GM19467 (cell line): ENCODE data around the gene DDX31.

ENCODE experiments used
- ATAC-seq: cut with Tn5 transposase; IDR thresholded peaks from one replicate; pipeline ENCODE4 v1.9.1; 2021; ENCODE audit warnings: mild to moderate bottlenecking, moderate library complexity; ENCODE audit not compliant: unreplicated experiment

Gene DDX31

DNA sequence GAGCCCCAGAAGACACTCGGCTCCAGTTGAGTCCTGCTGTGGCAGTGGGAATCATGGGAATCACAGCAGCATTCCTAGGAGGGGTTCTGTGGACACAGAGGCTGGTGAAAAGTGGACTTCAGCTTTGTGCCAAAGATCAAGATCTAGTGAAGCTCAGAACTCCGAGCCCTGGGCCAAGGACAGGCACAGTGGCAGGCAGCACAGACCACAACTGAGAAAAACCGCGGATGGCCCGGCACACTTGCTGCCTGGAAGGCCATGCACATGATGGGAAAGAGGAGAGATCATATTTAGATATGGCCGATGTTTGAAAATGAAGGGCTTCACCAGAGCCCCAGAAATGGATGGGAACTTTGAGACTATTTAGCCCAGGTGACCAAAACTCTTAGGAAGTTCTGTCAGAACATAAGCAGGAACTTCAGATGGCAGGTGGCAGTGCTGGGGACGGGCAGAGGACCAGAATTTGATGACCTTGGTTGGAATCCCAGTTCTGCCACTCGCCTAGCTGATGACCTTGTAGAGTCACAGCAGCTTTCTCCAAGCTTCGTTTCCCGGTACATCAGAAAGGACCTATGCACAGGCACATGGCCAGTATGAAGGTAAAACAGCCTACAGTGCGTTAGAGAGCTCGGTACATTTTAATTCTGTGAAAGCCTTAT lies 69.3 kb downstream of the DDX31 start:
- ATAC-seq, result no peak

GRCh38 chr9:132597073-132597775 lies 72.6 kb downstream of the DDX31 start:
- ATAC-seq, result no peak

GRCh38 chr9:132596200-132596599 lies 73.6 kb downstream of the DDX31 start:
- no peak for ATAC-seq

DNA sequence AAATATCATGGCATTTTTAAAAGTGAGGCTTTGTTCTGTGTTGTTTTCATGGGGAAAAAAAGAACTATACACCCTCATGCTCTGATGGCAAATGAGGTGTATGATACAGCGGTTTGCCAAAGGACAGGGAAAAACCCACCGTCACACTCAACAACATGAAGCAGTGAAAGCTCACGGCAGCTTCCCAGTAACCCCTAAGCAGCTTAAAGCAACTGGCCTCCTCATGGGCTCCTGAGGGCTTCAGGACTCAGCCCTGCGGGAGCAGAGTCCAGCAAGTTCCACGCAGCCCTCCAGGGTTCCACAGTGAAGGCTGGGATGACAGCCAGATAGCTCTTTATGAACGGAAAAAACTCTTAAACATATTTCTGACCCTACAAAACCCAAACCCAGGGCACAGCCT lies 74.5 kb downstream of the DDX31 start:
- no peak for ATAC-seq

GRCh38 chr9:132594412-132594811 lies 75.4 kb downstream of the DDX31 start:
- no peak for ATAC-seq

GRCh38 chr9:132592451-132592850 lies 77.3 kb downstream of the DDX31 start:
- ATAC-seq, result no peak

DNA sequence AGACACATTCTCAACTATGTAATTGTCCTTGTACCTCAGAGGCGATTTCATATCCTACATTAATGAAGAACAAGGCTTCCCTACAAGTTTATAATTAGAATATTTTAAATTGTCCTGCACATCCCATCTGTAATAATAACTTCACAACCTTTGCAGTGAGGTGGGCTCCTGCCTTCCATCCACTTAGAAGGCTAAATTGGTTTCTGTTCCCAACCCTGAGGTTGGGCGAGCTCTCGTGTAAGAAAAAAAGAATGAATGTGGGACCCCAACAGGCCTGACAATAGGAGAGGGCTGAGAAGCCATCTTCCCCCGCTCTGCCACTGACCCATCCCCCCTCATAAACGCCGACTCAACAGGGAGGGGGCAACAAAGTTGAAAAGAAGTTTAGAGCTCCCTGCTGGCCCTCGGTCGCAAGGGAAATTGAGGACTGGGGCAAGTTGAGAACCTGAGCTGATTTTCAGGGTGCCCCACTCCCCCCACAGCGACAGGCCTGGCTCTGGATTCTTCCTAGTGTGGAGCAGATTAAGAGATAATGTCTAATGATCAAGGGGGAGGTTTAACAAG lies 78.0 kb downstream of the DDX31 start:
- ATAC-seq, result no peak

DNA sequence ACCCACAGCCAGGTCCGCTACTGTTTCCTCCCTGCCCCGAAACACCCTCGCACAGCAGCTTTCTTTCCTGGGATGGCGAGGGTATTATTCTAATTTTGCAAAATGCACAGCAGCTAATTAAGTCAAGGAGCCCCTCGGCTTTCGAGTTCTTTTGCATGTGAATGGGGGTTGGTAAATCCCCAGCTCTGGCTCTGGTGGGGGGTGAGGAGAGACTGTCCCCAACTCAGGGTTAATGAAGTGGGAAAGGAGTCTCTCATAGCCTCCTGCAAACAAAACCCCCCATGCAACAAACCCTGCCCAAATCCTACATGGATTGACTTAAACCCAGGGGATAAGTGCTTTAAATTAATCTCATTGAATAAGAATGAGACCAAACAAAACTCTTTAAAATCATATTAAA lies 78.5 kb downstream of the DDX31 start:
- ATAC-seq, result no peak

GRCh38 chr9:132590318-132591182 lies 79.2 kb downstream of the DDX31 start:
- no peak for ATAC-seq

- no peak for ATAC-seq
Observed at GRCh38 chr9:132590037-132590317, 79.8 kb downstream of the DDX31 start.

- no peak for ATAC-seq
Observed at GRCh38 chr9:132589148-132590036, 80.4 kb downstream of the DDX31 start.

DNA sequence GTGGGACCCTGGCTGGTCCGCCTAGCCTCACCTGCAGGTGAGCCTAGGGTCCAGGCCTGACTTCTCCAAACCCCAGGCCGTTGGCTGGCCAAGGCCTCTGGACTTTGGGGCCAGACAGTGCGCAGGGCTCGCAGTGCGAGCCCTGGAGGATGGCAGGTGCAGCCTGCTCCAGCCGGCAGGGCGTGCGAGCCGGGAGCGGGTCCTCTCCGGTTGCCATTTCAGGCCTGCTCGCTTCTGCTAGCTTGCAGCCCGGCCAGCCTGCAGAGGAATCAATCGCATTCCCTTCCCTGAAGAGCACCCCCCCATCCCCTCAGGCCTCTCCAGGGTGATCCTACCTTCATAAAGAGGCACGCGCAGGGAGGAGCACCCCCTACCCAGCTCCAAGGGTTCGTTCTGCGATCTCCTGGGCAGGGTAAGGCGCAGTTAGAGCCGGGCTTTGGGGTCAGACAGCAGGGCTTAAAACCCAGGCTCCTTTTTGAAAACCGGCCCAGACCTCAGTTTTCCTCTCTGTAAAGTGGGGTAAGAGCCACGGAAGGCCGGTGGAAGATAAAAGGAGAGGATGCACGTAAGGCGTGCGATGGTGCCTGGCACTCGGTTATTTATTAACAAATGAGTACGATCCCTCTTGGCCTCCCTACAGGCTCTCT lies 81.2 kb downstream of the DDX31 start:
- ATAC-seq, result no peak

- no peak for ATAC-seq
Observed at GRCh38 chr9:132588098-132588497, 81.7 kb downstream of the DDX31 start.

- ATAC-seq, result no peak
Observed at GRCh38 chr9:132587592-132587955, 82.2 kb downstream of the DDX31 start.

- ATAC-seq, result no peak
Observed at GRCh38 chr9:132586830-132587591, 82.8 kb downstream of the DDX31 start.

DNA sequence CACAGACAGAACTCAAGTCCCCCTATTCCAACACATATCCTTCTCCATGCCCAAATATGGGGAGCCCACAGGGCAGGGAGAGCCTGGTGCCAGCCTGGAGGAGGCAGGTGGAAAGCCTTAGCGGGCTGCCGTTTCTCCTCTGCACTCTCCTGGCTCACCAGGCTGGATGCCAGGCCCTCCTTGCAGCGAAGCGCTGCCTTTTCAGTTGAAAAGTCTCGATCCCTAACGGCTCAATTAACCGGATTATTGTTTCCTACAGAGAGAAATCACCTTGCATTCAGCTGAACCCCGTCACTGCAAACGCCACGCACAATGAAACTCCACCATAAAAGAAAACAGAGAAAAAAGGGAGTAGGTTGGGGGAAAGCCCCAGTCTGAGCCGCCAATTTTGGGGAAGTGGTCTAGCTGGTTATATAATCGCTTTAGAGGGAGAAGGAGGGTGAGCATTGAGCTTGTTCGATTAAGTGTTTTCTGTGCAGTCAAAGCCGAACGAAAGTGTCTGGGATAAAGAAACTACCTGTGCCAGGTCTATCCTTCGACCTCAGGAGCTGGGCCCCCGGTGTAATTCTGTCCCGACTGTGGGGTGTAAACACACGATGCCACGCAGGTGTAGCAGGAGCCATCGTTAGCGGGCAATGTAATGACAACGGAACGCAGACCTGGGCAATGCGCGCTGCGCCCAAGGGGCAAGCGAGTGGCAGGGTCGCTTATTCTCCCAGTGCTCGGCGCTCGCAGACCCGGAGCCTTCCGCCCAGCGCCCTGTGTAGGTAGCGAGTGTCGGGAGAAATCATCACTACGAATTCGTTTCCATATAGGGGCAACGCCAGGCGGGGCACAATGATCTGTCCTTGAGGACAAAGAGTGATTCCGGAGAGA lies 83.6 kb downstream of the DDX31 start:
- no peak for ATAC-seq

GRCh38 chr9:132584601-132585560 lies 84.9 kb downstream of the DDX31 start:
- no peak for ATAC-seq
